ENCODE results near the gene CCT5.

- TF ChIP-seq CTCF (IDR thresholded peaks at IDR 0.05; ENCODE audit: low read length) (no peak), EZH2 (IDR thresholded peaks at IDR 0.05; ENCODE audit: borderline replicate concordance, low read length) (no peak)
These were observed 39.3 kb downstream of the CCT5 start for GRCh38 chr5:10289353-10289752.

All from OCI-LY1 (cell line).